CD4-positive, alpha-beta T cell treated with Interleukin-12 subunit alpha and Interleukin-12 subunit beta, for 1 hour (primary cell): Measurements from ENCODE around the gene GRID1.

Experiments used
- DNase-seq: peaks from one replicate; pipeline ENCODE4 v3.0.0-alpha.2; 2020

The GRID1 gene

GRCh38 chr10:86202226-86202735, 164.3 kb downstream of the GRID1 start:
- DNase-seq = no peak

GRCh38 chr10:86200867-86201266, 165.7 kb downstream of the GRID1 start:
- DNase-seq = no peak

DNA sequence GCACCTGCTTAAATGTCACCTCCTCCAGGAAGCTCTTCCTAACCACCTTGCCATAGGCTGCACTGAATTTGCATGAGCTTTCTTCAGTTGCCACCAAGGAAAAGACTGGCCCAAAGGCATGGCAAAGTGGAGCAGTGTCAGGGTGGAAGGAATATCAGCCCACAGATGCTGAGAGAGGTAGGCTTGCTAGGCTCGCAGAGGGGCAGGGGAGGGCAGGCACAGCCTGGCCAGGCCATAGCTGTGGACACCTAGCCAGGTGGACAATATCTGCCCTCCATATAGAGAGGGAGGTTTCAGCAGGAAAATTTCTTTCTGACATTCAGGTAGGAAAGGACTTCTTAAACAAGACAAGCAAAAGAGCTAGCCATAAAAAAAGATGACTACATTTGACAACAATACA, 166.3 kb downstream of the GRID1 start:
- DNase-seq = no peak

GRCh38 chr10:86199041-86199440, 167.6 kb downstream of the GRID1 start:
- no peak for DNase-seq

DNA sequence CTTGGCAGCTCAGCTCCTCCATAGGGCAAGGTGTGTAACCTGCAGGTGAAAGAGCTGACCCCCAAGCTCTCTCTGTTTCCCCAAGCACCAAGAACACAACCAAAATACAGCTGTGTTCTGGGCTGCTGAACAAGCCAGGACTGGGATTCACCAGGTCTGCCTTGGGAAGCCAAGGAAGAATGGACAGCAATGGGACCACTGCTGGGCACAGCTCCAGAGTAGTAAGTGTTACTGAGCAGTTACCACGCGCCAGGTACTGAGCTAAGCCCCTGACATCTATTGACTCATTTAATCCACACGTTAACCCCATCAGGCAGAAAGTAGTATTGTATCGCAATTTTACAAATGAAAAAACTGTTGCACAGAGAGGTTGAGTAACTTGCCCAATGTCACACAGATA, 168.3 kb downstream of the GRID1 start:
- DNase-seq = no peak

DNA sequence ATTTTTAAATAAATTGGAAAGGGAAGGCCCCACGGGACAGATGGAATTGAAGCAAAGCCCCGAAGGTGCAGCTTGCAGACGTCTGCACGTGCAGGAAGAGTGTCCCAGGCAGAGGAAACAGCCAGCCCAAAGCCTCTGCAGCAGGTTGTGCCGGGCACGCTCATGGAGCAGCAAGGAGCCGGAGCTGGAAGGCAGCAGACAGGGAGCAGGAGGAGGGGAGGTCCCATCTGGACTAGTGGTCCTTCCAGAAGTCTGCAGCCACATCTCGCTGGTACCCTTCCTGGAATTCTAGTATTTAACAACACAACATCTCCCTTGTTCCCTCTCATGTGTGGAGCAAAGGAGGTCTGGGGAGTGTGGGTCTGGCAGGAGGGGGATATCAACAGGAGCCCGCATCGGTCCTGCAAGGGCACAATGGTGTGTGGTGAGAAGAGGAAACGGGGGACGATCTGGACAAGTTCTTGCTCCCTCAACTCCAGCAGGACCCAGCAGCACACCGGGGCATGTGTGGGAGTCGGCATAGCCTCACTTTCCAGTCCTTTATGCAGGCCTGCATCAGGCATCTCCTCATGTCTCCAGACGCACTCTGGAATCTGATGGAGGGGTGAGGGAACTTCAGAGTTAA, 169.3 kb downstream of the GRID1 start:
- no peak for DNase-seq

DNA sequence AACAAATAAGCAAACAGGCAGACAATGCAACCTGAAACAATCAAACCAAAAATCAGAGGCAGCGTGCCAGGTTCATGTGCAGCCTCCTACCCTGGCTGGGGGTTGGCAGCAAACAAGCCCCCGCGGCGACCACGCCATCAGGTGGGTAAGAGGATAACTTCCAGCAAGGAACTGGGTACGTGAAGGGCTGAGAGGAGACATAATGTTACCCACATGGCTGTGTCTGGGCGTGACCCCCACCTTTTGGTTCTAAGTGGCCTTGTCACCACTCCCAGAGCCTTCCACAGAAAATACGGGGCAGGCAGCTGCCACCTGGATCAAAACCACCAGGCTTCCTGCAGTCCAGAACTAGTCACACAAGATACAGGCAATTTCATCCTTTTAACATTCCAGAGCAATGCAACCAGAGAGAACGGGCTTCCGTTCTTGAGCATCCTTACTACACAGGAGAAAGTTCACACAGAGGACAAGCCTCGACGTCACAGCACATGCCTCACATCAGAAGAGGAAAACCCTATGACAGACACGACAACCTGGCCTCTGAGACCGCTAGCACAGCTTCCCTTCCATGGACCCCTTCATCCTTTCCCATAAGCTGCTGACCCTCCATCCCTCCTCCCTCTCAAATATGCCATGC, 171.0 kb downstream of the GRID1 start:
- no peak for DNase-seq

DNA sequence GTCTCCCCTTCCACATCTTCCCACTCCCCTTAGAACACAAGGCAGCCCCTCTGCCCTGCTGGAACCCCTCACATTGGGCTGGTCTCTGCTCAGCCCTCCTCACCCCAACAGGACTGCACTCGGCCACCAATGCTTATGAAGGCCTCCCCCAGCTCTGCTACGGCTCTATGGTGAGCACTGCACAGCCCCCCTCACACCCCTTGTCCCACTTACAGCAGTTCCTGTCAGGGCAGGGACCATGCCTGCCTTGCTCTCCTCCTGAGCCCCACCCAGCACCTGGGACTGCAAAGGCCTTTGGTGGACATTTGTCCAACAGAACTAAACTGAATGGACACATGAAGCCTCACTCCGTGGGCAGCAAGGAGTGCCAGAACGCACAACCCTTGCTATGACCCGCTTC, 171.9 kb downstream of the GRID1 start:
- no peak for DNase-seq

DNA sequence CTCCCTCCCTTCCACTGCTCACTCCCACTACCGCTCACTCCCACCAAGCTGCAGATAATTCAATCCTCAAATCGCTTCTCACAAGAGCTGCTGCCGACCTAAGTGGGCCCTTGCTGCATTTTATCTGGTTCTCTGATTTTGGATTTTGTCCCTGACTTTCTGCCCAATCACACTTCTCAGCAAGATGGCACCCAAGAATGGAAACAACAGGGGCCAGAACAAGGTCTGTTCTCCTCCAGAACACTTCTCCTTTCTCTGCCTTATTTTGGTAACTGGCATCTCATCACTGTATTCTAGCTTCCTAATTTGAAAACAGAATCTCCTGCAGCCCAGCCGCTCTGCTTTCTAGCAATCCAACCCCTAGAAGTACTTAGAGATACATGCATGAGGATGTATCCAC, 172.8 kb downstream of the GRID1 start:
- no peak for DNase-seq

- DNase-seq = no peak
Measured at GRCh38 chr10:86192691-86193090, 173.9 kb downstream of the GRID1 start.

- DNase-seq = no peak
Measured at GRCh38 chr10:86192147-86192546, 174.4 kb downstream of the GRID1 start.

GRCh38 chr10:86191686-86192085, 174.9 kb downstream of the GRID1 start:
- no peak for DNase-seq

- DNase-seq = no peak
Measured at GRCh38 chr10:86191166-86191565, 175.4 kb downstream of the GRID1 start.

DNA sequence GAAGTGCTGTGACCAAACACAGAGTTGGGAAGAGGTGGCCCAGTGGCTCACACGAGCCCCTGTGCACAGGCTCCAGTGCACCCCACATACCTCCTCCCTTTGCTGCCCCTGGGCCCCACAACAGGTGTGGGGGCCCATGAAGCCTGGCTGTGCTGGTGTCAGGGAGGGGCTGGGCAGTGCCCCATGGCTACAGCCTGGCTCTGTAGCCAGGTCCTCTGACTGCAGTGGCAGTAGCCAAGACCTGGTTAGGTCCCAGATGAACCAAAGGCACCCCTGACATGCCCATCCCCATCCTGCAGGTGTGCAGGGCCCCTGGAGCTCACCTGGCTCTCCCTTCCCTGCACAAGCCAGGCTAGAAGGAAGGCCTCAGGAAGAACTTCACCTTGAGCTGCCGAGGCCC, 176.3 kb downstream of the GRID1 start:
- DNase-seq = no peak

DNA sequence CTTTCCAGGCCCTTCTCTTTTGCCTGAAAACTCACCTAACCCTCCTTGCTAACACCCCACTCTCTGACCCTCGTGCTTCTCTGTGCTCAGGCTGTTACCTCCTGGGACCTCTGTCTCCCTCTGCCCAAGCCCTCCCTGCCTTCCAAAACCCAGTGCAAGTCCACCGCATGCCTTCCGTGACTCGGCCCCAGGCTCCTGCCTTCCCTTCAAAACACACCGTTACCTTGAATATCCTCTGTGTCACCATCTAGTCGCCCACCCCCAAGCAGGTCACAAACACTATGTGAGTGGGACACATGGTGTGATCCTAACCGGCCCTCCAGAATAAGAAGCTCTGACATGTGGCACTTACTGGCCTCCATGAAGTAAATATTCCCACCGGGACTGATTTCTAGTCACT, 176.7 kb downstream of the GRID1 start:
- DNase-seq = no peak

DNA sequence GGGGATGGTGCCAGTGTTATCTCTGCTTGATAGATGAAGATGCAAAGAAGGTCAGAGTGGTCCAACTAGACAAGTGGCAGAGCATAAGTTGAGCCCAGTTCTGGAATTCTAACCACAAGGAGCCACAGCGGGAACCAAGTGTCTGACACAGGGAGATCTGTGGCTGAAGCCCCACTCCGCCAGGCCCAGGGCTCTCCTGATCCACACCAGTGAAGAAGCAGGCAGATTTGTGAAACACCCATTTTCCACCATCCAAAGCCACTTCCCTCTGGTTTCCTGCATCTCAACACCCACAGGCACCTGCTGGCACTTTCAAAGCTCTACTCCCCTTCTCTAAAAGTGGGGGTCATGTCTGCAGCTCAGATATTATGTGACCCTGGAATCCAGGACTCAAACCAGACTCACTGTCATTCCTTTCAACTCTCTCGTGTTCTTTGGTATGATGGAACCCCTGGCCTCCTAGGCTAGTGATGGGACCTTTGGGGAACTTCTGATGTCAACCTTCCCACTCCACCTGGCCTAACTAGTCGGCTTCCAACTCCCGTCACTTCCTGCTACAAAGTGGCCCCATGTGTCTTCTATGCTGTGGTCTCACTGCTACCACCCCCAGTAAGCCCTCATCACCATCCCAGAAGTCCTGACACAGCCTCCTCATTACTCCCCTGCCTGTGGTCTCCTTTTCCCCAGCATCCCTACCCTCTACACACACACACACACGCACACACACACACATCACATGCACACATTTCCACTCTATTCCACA, 177.6 kb downstream of the GRID1 start:
- DNase-seq = no peak

GRCh38 chr10:86188326-86188725, 178.3 kb downstream of the GRID1 start:
- DNase-seq = no peak

- DNase-seq = no peak
Measured at GRCh38 chr10:86187499-86188239, 178.9 kb downstream of the GRID1 start.

GRCh38 chr10:86186633-86187032, 180.0 kb downstream of the GRID1 start:
- DNase-seq = no peak

DNA sequence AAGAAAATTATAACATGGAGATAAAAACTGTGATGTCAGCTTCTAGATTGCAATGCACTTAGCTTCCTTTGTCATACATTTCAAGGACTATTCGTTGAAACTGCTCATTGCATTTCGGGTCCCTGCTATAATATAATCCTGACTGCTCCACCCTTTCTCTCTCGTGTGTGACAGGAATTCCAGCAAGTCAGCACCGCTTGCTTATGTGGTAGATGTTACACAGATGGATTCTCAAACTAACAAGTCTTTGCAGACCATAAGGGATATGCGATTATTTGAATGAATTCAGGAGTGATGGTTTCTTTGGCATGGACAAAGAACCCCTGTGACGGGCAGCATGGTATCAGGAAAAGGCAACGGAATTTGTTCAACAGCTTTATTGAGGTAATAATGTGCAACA, 184.0 kb downstream of the GRID1 start:
- no peak for DNase-seq

GRCh38 chr10:86182150-86182549, 184.4 kb downstream of the GRID1 start:
- DNase-seq = no peak

DNA sequence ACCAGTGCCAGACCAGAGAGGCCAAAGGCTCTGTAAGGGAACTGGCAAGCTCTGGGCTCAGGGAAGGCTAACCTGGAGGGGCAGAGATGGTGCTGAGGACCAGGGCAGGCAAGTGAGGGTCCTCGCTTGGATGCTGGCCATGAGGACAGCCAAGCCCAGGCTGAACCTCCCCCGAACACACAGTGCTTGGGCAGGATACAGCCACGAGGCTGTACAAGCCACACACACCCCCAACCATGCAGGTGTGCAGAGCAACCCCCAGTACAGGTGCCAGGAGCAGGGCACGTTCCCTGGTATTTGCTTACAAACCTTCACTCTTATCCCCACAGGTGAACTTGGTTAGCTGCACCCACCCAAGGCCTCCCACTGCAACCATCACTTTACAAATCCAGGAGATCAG, 185.7 kb downstream of the GRID1 start:
- DNase-seq = no peak

DNA sequence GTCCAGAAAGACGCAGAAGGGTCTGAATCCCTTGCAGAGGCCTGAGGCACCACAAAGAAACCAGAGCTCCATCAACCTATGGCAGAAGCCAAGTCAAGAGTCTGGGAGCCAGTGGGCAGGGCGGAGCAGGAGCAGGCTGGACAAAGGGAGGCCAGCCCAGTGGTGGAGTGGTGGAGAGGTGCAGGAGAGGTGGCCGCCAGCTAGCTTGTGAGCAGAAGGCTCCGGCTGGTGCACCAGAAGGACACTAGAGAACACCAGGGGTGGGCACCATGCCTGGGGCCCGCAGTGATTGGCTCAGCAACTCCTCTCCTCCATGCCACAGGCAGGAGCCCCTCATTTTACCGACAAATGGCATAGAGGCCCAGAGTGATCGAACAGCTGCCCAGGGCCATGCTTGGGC, 186.6 kb downstream of the GRID1 start:
- DNase-seq = no peak

- DNase-seq = no peak
Measured at GRCh38 chr10:86179153-86179524, 187.5 kb downstream of the GRID1 start.
